ENCODE measurements around the gene SNX27.
"Not testable (repeated sequence)": the region's sequence is repeated elsewhere in the genome, so short reads cannot be mapped to it uniquely, and the experiment has no call there.

The SNX27 gene

GRCh38 chr1:151615711-151616504, 4.1 kb downstream of the SNX27 start:
- Mint-ChIP-seq H3K4me1 (peaks cover 64% of the 10 kb centered on the region), H3K4me3 (no peak overlapping the region), H3K27ac (peak overlapping the region; percentile 6), H3K9me3 (no peaks in the 10 kb centered on the region), H3K27me3 (no peaks in the 10 kb centered on the region), H3K36me3 (ENCODE audit: low read depth) (peaks cover 5% of the 10 kb centered on the region)
- ATAC-seq: no peak
- DNase-seq: no peak

GRCh38 chr1:151616505-151616849, 4.6 kb downstream of the SNX27 start:
- DNase-seq: no peak
- Mint-ChIP-seq H3K27me3 (no peaks in the 10 kb centered on the region), H3K4me1 (peaks cover 66% of the 10 kb centered on the region), H3K36me3 (ENCODE audit: low read depth) (peaks cover 5% of the 10 kb centered on the region), H3K9me3 (no peaks in the 10 kb centered on the region), H3K27ac (peak overlapping the region; percentile 13), H3K4me3 (no peak overlapping the region)
- ATAC-seq: no peak

GRCh38 chr1:151618003-151618402, 6.2 kb downstream of the SNX27 start:
- H3K27me3 Mint-ChIP-seq: no peaks in the 10 kb centered on the region
- H3K9me3 Mint-ChIP-seq: no peaks in the 10 kb centered on the region
- H3K27ac Mint-ChIP-seq: no peak overlapping the region
- DNase-seq (no peak), ATAC-seq (no peak)
- peaks cover 5% of the 10 kb centered on the region for H3K36me3 Mint-ChIP-seq (ENCODE audit: low read depth)
- no peak overlapping the region for H3K4me3 Mint-ChIP-seq
- H3K4me1 Mint-ChIP-seq: peaks cover 62% of the 10 kb centered on the region

GRCh38 chr1:151618470-151618869, 6.6 kb downstream of the SNX27 start:
- Mint-ChIP-seq H3K27me3 (no peaks in the 10 kb centered on the region), H3K4me3 (no peak overlapping the region), H3K9me3 (no peaks in the 10 kb centered on the region), H3K36me3 (ENCODE audit: low read depth) (peaks cover 5% of the 10 kb centered on the region), H3K27ac (no peak overlapping the region), H3K4me1 (peaks cover 57% of the 10 kb centered on the region)
- no peak for ATAC-seq
- DNase-seq: no peak

- H3K9me3 Mint-ChIP-seq; ATAC-seq; H3K36me3 Mint-ChIP-seq (ENCODE audit: low read depth); DNase-seq; H3K27ac Mint-ChIP-seq; H3K4me3 Mint-ChIP-seq; H3K27me3 Mint-ChIP-seq: not testable (repeated sequence)
- H3K4me1 Mint-ChIP-seq: peaks cover 52% of the 10 kb centered on the region
Measured at GRCh38 chr1:151618996-151619395, 7.1 kb downstream of the SNX27 start.

- peaks cover 47% of the 10 kb centered on the region for H3K4me1 Mint-ChIP-seq
- peaks cover 4% of the 10 kb centered on the region for H3K36me3 Mint-ChIP-seq (ENCODE audit: low read depth)
- no peak overlapping the region for H3K4me3 Mint-ChIP-seq
- H3K27me3 Mint-ChIP-seq: no peaks in the 10 kb centered on the region
- ATAC-seq (peak; percentile 46), DNase-seq (no peak)
- H3K27ac Mint-ChIP-seq: no peak overlapping the region
- no peaks in the 10 kb centered on the region for H3K9me3 Mint-ChIP-seq
Measured at GRCh38 chr1:151619489-151620093, 7.7 kb downstream of the SNX27 start.

- Mint-ChIP-seq H3K36me3 (ENCODE audit: low read depth) (peaks cover 4% of the 10 kb centered on the region), H3K27ac (no peak overlapping the region), H3K27me3 (no peaks in the 10 kb centered on the region), H3K9me3 (no peaks in the 10 kb centered on the region), H3K4me3 (no peak overlapping the region), H3K4me1 (peaks cover 40% of the 10 kb centered on the region)
- ATAC-seq: no peak
- no peak for DNase-seq
Measured at GRCh38 chr1:151620286-151620685, 8.4 kb downstream of the SNX27 start.

- peaks cover 30% of the 10 kb centered on the region for H3K4me1 Mint-ChIP-seq
- no peak overlapping the region for H3K4me3 Mint-ChIP-seq
- no peaks in the 10 kb centered on the region for H3K27me3 Mint-ChIP-seq
- ATAC-seq (no peak), DNase-seq (no peak)
- H3K27ac Mint-ChIP-seq: no peak overlapping the region
- H3K36me3 Mint-ChIP-seq (ENCODE audit: low read depth): peaks cover 5% of the 10 kb centered on the region
- no peaks in the 10 kb centered on the region for H3K9me3 Mint-ChIP-seq
Measured at GRCh38 chr1:151621351-151621750, 9.5 kb downstream of the SNX27 start.

GRCh38 chr1:151624783-151625182, 12.9 kb downstream of the SNX27 start:
- Mint-ChIP-seq H3K4me1 (peaks cover 14% of the 10 kb centered on the region), H3K27ac (no peak overlapping the region), H3K36me3 (ENCODE audit: low read depth) (peaks cover 3% of the 10 kb centered on the region), H3K4me3 (no peak overlapping the region), H3K27me3 (no peaks in the 10 kb centered on the region), H3K9me3 (no peaks in the 10 kb centered on the region)
- DNase-seq (no peak), ATAC-seq (no peak)

- H3K27me3 Mint-ChIP-seq: no peaks in the 10 kb centered on the region
- peaks cover 1% of the 10 kb centered on the region for H3K4me1 Mint-ChIP-seq
- no peaks in the 10 kb centered on the region for H3K9me3 Mint-ChIP-seq
- no peak overlapping the region for H3K27ac Mint-ChIP-seq
- peaks cover 4% of the 10 kb centered on the region for H3K36me3 Mint-ChIP-seq (ENCODE audit: low read depth)
- DNase-seq (no peak), ATAC-seq (no peak)
- H3K4me3 Mint-ChIP-seq: no peak overlapping the region
Measured at GRCh38 chr1:151626740-151627334, 15.0 kb downstream of the SNX27 start.

- Mint-ChIP-seq H3K9me3 (no peaks in the 10 kb centered on the region), H3K4me1 (no peaks in the 10 kb centered on the region), H3K36me3 (ENCODE audit: low read depth) (peaks cover 5% of the 10 kb centered on the region), H3K27me3 (no peaks in the 10 kb centered on the region), H3K27ac (no peak overlapping the region), H3K4me3 (no peak overlapping the region)
- DNase-seq (no peak), ATAC-seq (no peak)
Measured at GRCh38 chr1:151629278-151629677, 17.4 kb downstream of the SNX27 start.

- Mint-ChIP-seq H3K27me3 (no peaks in the 10 kb centered on the region), H3K27ac (no peak overlapping the region)
- DNase-seq: no peak
Measured at GRCh38 chr1:151635479-151636072, 23.7 kb downstream of the SNX27 start.

GRCh38 chr1:151638074-151638775, 26.4 kb downstream of the SNX27 start:
- Mint-ChIP-seq H3K27ac (peak overlapping the region; percentile 44), H3K36me3 (ENCODE audit: low read depth) (peaks cover 7% of the 10 kb centered on the region), H3K4me3 (no peak overlapping the region), H3K27me3 (no peaks in the 10 kb centered on the region), H3K4me1 (peaks cover 17% of the 10 kb centered on the region), H3K9me3 (no peaks in the 10 kb centered on the region)
- DNase-seq (no peak), ATAC-seq (no peak)

More at GRCh38 chr1:151635479-151636072, 23.7 kb downstream of the SNX27 start:
- H3K4me1 Mint-ChIP-seq: peaks cover 10% of the 10 kb centered on the region
- no peak for ATAC-seq
- H3K4me3 Mint-ChIP-seq: no peak overlapping the region
- H3K36me3 Mint-ChIP-seq (ENCODE audit: low read depth): peaks cover 7% of the 10 kb centered on the region
- H3K9me3 Mint-ChIP-seq: no peaks in the 10 kb centered on the region

GRCh38 chr1:151638812-151639211, 27.0 kb downstream of the SNX27 start:
- H3K4me1 Mint-ChIP-seq: peaks cover 17% of the 10 kb centered on the region

More at GRCh38 chr1:151638812-151639211, 27.0 kb downstream of the SNX27 start:
- DNase-seq (no peak), ATAC-seq (no peak)
- no peak overlapping the region for H3K27ac Mint-ChIP-seq
- peaks cover 7% of the 10 kb centered on the region for H3K36me3 Mint-ChIP-seq (ENCODE audit: low read depth)
- no peak overlapping the region for H3K4me3 Mint-ChIP-seq
- no peaks in the 10 kb centered on the region for H3K9me3 Mint-ChIP-seq
- no peaks in the 10 kb centered on the region for H3K27me3 Mint-ChIP-seq

All from activated naive CD8-positive, alpha-beta T cell treated with anti-CD3 and anti-CD28 coated beads, Interleukin-2, amount 50 U/mL, for 24 hours (primary cell).